H1 (cell line): ENCODE results near the gene FOXI1. TPM values are rescaled to one million over a fixed set of nuclear protein-coding genes. Genes with fewer than 3 reads are reported as not detected.

Experiments used
- BCL11A ChIP-seq, 2 experiments: IDR thresholded peaks; one replicate each; pipeline ENCODE4 v1.6.1; 2011; ENCODE audit warnings: low read depth in 2 of 2, low read length in 2 of 2, mild to moderate bottlenecking in 2 of 2
- polyA plus RNA-seq, 7 experiments: library from polyadenylated mRNA; depleted of rRNA in 3 of 7; stranded (reverse) in 5 of 7; unstranded in 2 of 7; fragments of >200 nt in 5 of 7; fragments of 200-250 nt in 2 of 7; gene quantifications; 1 replicate in 5 of 7; 2 replicates in 1 of 7; 4 replicates in 1 of 7; pipeline versions ENCODE4 v1.2.1 to v1.2.3, GENCODE V29; 2011 to 2013; ENCODE audit warnings: missing spikeins in 2 of 7, mixed read lengths in 2 of 7
- total RNA-seq: library from RNA; stranded (reverse); fragmentation: NEBNext Ultra II Directional; extraction: Animal tissue kit (Norgen Biotek cat#: 25700); gene quantifications from 2 replicates; pipeline ENCODE4 v1.2.1, GENCODE V29; 2021

Gene FOXI1
- total and polyA plus RNA-seq, 2 of the 8 experiments (the other 6 are each of a cell fraction or from before 2014, with no cell fraction given), result not detected

- TF ChIP-seq BCL11A (IDR thresholded peaks at IDR 0.05; ENCODE audit: low read depth in 2 of 2, low read length in 2 of 2), result no peak
- TF ChIP-seq, all 59 proteins: peak for 0
Measured at GRCh38 chr5:170105642-170106611, at the start of gene FOXI1 (continued).
